ENCODE results near the gene EDC3. TPM values are rescaled to one million over a fixed set of nuclear protein-coding genes. Genes with fewer than 3 reads are reported as not detected.
"Not testable (repeated sequence)": the region's sequence is repeated elsewhere in the genome, so short reads cannot be mapped to it uniquely, and the experiment has no call there.

The EDC3 gene
- polyA plus RNA-seq, 5 donors, result 38.3 to 43.7 (median 39.9) TPM

DNA sequence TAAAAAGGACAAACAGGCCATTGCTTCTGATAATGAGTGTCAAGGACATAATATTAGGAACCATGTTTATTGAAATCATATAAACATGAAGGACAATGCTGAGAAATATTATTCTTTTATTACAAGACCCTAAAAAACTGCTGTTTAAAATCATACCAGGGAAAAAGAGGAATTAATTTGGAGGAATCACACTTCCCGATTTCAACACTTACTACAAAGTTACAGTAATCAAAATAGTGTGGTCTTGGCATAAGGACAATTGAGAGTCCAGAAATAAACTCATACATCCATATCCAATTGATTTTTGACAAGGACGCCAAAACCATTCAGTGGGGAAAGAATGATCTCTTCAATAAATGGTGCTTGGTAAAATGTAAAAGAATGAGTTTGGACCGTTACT, 16.5 kb upstream of the EDC3 start:
- no peak for DNase-seq

DNA sequence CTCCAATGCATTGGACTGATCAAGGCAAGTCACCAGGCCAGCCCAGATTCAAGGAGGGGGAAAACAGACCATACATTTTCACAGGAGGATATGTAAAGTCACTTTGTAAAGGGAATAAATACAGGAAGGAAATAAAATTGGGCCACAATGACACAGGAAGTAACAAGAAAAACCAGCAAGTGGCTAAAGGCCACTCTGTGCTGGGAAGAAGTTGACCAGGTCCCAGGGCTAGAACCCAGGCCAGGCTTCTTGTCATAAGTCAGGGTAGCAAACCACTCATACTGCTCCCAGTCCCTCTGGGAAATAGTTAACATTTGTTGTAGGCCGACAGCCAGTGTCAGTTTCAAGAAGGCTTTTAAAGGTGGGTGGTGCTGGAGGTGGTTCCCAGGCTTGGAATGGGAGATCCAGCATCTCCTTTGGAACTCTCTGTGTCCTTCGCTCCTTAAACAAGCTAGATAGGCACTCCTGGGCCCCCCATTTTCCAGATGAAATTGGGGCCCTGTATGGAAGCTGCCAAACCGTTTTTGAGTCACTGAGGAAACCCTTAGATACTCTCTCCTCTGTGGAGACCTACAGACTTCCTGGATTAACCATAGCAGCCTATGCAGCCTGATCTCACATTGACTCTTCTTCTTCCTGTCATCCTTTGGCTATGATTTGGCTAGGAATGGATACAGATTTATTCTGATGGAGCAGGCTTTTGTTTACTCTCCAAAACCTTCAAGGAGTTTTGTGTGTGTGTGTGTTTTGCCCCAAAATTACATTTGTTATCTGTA, 14.7 kb upstream of the EDC3 start:
- DNase-seq, result no peak

DNA sequence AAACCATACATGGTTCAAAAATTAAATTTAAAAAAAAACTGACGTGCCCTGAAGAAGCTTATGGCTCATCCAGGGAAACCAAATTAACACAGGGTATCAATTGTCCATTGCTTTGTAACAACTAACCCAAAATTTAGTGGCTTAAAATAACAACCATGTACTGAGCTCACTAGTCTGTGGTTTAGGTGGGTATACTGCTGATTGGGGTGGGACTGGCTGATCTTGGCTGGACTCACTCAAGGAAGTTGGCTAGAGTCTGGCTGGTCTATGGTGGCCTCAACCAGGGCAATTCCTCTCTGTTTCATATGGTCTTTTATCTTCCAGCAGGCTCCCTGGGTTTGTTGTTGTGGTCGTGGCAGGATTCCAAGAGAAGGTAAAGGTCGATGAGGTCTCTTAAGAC, 14.1 kb upstream of the EDC3 start:
- DNase-seq, result no peak

- DNase-seq, result no peak
These were observed 13.2 kb upstream of the EDC3 start for GRCh38 chr15:74709011-74709410.

- no peak for DNase-seq
These were observed 984 bp upstream of the EDC3 start for GRCh38 chr15:74696808-74697207.

DNA sequence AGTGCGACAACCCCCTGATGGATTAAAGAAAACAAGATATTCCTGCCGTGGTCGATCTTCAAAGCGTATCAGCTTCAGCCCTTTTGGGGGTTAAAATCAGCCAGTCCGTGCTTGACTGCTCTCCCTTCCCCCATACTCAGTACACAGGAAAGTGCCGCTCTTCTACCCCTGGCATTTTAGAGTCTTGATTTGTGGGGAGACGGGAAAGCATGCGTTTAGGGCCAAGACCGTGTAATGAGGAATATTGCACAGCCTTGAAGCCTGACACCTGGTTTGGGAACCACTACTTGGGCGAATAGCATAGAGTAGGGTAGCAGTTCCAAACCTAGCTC, 540 bp upstream of the EDC3 start:
- no peak for DNase-seq

- no peak for DNase-seq
These were observed 3.5 kb downstream of the EDC3 start for GRCh38 chr15:74692327-74692726.

GRCh38 chr15:74683758-74684157, 12.1 kb downstream of the EDC3 start:
- DNase-seq, result no peak

GRCh38 chr15:74682954-74683353, 12.9 kb downstream of the EDC3 start:
- no peak for DNase-seq

DNA sequence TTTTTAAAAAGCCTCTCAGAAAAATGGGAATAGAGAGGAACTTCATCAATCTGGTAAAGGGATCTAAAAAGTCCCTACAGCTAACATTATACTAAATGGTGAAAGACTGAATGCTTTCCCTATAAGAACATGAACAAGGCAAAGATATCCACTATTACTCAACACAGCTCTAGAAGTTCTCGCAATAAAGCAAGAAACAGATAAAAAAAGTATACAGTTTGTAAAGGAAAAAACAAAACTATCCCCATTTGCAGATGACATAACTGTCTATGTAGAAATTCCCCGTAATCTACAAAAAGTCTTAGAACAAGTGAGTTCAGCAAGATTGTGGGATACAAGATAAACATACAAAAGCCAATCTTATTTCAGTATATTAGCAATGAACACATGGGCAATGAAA, 15.4 kb downstream of the EDC3 start:
- no peak for DNase-seq

GRCh38 chr15:74676801-74677200, 19.0 kb downstream of the EDC3 start:
- no peak for DNase-seq

- no peak for DNase-seq
These were observed 21.7 kb downstream of the EDC3 start for GRCh38 chr15:74674161-74674560.

GRCh38 chr15:74669627-74670026, 26.2 kb downstream of the EDC3 start:
- no peak for DNase-seq

DNA sequence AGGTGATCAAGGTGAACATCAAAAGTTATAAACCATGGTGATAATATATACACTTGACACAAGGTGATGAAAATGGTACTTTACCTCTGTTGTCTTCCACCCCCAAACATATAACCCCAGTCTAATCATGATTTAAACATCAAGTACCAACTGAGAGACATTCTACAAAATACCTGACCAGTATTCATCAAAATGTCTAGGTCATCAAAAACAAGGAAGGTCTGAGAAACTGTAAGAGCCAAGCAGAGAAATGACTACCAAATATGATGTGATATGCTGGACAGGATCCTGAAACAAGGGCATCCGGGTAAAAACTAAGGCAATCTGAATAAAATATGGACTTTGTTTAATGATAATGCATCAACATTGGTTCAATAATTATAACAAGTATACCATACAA, 27.8 kb downstream of the EDC3 start:
- DNase-seq, result no peak

- DNase-seq, result no peak
These were observed 31.2 kb downstream of the EDC3 start for GRCh38 chr15:74664670-74665069.

- DNase-seq, result no peak
These were observed 31.7 kb downstream of the EDC3 start for GRCh38 chr15:74664028-74664616.

- no peak for DNase-seq
These were observed 32.4 kb downstream of the EDC3 start for GRCh38 chr15:74663303-74664027.

DNA sequence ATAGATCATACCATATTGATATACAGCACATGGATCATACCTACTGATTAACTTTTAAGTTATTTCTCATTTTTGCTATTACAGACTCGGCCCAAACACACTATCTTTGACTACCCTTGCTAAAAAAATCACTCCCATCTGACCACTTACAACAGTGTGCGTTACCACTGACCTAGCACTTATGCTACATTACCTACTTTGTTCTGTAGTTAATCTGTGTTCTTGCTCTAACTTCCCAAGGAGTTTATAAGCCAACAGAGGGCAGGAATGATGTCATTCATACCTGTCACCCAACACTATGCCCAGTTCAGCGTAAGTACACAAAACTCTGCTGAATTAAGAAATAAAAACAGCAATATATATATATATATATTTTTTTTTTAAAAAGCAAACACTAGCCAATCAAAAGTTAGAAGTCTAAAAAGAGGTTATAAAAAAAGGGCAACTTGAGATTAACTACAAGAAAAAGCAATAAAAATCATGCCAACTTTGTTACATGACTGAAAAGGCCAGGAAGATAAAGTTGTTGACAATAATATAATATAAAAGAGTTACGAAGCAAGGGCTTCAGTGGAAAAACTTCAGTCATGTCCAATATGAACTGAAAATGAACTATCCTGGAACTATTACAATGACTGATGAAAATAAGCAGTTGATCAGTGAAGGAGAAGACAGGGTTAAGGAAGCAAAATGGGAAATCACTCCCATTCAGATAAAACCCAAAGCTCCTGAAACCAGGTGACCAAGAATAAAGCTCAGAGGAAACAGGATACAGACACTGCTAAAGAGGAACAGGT, 33.6 kb downstream of the EDC3 start:
- no peak for DNase-seq

DNA sequence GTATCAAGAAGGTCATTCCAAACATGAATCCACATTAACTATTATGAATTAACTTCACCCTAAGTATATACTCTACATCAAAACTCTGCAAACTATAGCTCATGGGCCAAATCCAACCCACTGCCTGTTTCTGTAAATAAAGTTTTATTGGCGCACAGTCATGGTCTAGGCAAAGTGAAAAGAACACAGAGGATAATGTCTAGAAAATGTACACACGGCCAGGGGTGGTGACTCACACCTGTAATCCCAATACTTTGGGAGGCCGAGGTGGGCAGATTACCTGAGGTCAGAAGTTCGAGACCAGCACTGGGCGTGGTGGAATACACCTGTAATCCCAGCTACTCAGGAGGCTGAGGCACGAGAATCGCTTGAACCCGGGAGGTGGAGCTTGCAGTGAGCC, 34.5 kb downstream of the EDC3 start:
- not testable (repeated sequence) for DNase-seq

GRCh38 chr15:74657846-74658245, 38.0 kb downstream of the EDC3 start:
- no peak for DNase-seq

GRCh38 chr15:74656935-74657535, 38.8 kb downstream of the EDC3 start:
- no peak for DNase-seq

GRCh38 chr15:74655424-74655823, 40.4 kb downstream of the EDC3 start:
- DNase-seq, result no peak

Data from right lung (tissue), 5 donors.